Fibroblast of lung (primary cell): ENCODE measurements around the gene PER1. TPM values are rescaled to one million over a fixed set of nuclear protein-coding genes. Genes with fewer than 3 reads are reported as not detected.
A peak's percentile ranks its signal among the peaks of the same experiment; 100 is the strongest.

Source experiments
- DNase-seq, 2 donors: peaks; one replicate each; pipeline versions ENCODE4 v3.0.0 to v3.0.0-alpha.2; 2010; ENCODE audit warnings: low read depth in 2 of 2
- H2AFZ ChIP-seq: 2 replicates; pipeline ENCODE4 v1.5.1; 2012; ENCODE audit warnings: low read length, control low read depth, inconsistent platforms
- H3K27ac ChIP-seq: 2 replicates; pipeline ENCODE4 v1.5.1; 2011; ENCODE audit warnings: low read length, control low read depth; ENCODE audit not compliant: insufficient read depth
- H3K27me3 ChIP-seq: 2 replicates; pipeline ENCODE4 v1.5.1; 2011; ENCODE audit warnings: mild to moderate bottlenecking, low read length; ENCODE audit not compliant: control insufficient read depth, insufficient read depth
- H3K36me3 ChIP-seq: 2 replicates; pipeline ENCODE4 v1.5.1; 2011; ENCODE audit warnings: low read length; ENCODE audit not compliant: control insufficient read depth, insufficient read depth
- H3K4me1 ChIP-seq: 2 replicates; pipeline ENCODE4 v1.5.1; 2011; ENCODE audit warnings: low read length; ENCODE audit not compliant: control insufficient read depth, insufficient read depth; ENCODE audit errors: extremely low read depth
- H3K4me2 ChIP-seq: 2 replicates; pipeline ENCODE4 v1.5.1; 2011; ENCODE audit warnings: low read length, control low read depth; ENCODE audit not compliant: insufficient read depth; ENCODE audit errors: extremely low read depth
- H3K4me3 ChIP-seq, 4 experiments: fragments of 200-600 bp in 1 of 4; sonication (generic) in 1 of 4; replicated peaks in 1 of 4; 2 replicates each; pipeline ENCODE4 v1.5.1; 2011 to 2016; ENCODE audit warnings: low read length in 4 of 4, low read depth in 3 of 4, mild to moderate bottlenecking in 3 of 4, control low read depth in 2 of 4, inconsistent platforms in 1 of 4, mixed read lengths in 1 of 4; ENCODE audit not compliant: insufficient read depth in 1 of 4; ENCODE audit errors: control extremely low read depth in 1 of 4
- H3K79me2 ChIP-seq: 2 replicates; pipeline ENCODE4 v1.5.1; 2012; ENCODE audit warnings: mild to moderate bottlenecking, low read length, inconsistent platforms; ENCODE audit not compliant: control insufficient read depth, insufficient read depth
- H3K9ac ChIP-seq: 2 replicates; pipeline ENCODE4 v1.5.1; 2011; ENCODE audit warnings: mild to moderate bottlenecking, low read length, control low read depth; ENCODE audit not compliant: insufficient read depth
- H3K9me3 ChIP-seq: 2 replicates; pipeline ENCODE4 v1.5.1; 2012; ENCODE audit warnings: low read depth, low read length; ENCODE audit not compliant: control insufficient read depth, insufficient read depth
- H4K20me1 ChIP-seq: 2 replicates; pipeline ENCODE4 v1.5.1; 2011; ENCODE audit warnings: low read length; ENCODE audit not compliant: control insufficient read depth, insufficient read depth; ENCODE audit errors: extremely low read depth
- CTCF ChIP-seq, 2 donors: IDR thresholded peaks in 1 of 2; conservative IDR thresholded peaks in 1 of 2; 1 replicate in 1 of 2; 2 replicates in 1 of 2; pipeline ENCODE4 v1.5.1; 2011 to 2012; ENCODE audit warnings: low read length in 2 of 2, control low read depth in 1 of 2, inconsistent platforms in 1 of 2, low read depth in 1 of 2, mild to moderate bottlenecking in 1 of 2
- EZH2 ChIP-seq: IDR thresholded peaks from 2 replicates; pipeline ENCODE4 v1.5.1; 2012; ENCODE audit warnings: low read length, control low read depth, mild to moderate bottlenecking; ENCODE audit errors: missing control alignments
- polyA plus RNA-seq, 2 donors: library from polyadenylated mRNA; depleted of rRNA in 1 of 2; stranded (reverse) in 1 of 2; unstranded in 1 of 2; fragments of >200 nt; gene quantifications; 2 replicates each; pipeline ENCODE4 v1.2.1, GENCODE V29; 2011 to 2012; ENCODE audit warnings: missing spikeins in 1 of 2
- total RNA-seq: library from RNA; depleted of rRNA; stranded (reverse); fragments of >200 nt; gene quantifications from 2 replicates; pipeline ENCODE4 v1.2.1, GENCODE V29; 2014

PER1 gene
- total and polyA plus RNA-seq, 2 donors (not counting 1 experiment from before 2014, with no cell fraction given): 2.5 to 6.9 TPM

- Histone ChIP-seq H3K4me1 (peaks cover 11% of the 10 kb centered on the region), H3K9me3 (no peaks in the 10 kb centered on the region), H3K4me3 (peak within 1 kb of the TSS; percentile 59 to 69 (median 61)), H4K20me1 (no peaks in the 10 kb centered on the region), H3K27me3 (no peaks in the 10 kb centered on the region), H3K36me3 (no peaks in the 10 kb centered on the region), H3K4me2 (peak within 1 kb of the TSS; percentile 98), H3K27ac (peak within 1 kb of the TSS; percentile 71), H3K79me2 (peaks cover 5% of the 10 kb centered on the region), H3K9ac (peak within 1 kb of the TSS; percentile 76), H2AFZ (peak within 1 kb of the TSS; percentile 87)
- peak; percentile 75 to 80 for DNase-seq
- TF ChIP-seq CTCF (conservative IDR thresholded peaks at IDR 0.05 in 1 of 2, IDR thresholded peaks at IDR 0.05 in 1 of 2; ENCODE audit: low read depth in 1 of 2, low read length in 2 of 2) (no peak), EZH2 (no peak)
Measured at GRCh38 chr17:8176197-8176940, 24.2 kb upstream of the PER1 start, which contains the start of gene TMEM107. Gene TMEM107, minus strand, starts transcription at chr17:8176380. Its CDS starts 94 bp downstream, at chr17:8176286.

- Histone ChIP-seq H3K9me3 (no peaks in the 10 kb centered on the region), H3K9ac (peak overlapping the region; percentile 76), H4K20me1 (no peaks in the 10 kb centered on the region), H2AFZ (peak overlapping the region; percentile 87), H3K4me3 (peak overlapping the region; percentile 59 to 69 (median 61)), H3K27me3 (no peaks in the 10 kb centered on the region), H3K27ac (peak overlapping the region; percentile 71), H3K36me3 (no peaks in the 10 kb centered on the region), H3K4me2 (peak overlapping the region; percentile 98), H3K4me1 (peaks cover 11% of the 10 kb centered on the region), H3K79me2 (peaks cover 5% of the 10 kb centered on the region)
- DNase-seq: no peak
- no peak for TF ChIP-seq EZH2
- TF ChIP-seq CTCF (conservative IDR thresholded peaks at IDR 0.05 in 1 of 2, IDR thresholded peaks at IDR 0.05 in 1 of 2; ENCODE audit: low read depth in 1 of 2, low read length in 2 of 2): no peak
Measured at GRCh38 chr17:8175795-8176196, 23.6 kb upstream of the PER1 start.

DNA sequence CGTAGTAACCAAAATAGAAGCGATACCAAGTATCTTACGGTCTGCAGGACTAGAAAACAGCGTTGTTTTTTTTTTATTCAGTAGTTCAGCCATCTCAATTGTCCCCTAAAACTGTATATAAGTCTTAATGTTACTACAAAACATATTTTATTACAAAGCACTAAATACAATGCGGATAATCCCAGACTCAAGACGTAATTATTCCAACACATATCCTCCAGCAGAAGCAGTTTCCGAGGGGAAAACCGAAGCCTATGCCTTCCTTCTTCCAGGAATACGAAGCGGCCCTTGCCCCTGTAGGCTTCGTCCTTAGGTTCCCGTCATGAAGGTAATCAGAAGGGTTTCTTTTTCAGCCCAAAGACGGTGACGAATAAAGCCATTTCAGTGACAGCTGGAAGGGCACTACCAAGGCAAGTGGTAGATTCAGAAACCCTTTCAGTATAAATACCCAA, 21.7 kb upstream of the PER1 start:
- no peak for DNase-seq
- no peaks in the 10 kb centered on the region for H3K9me3 ChIP-seq
- H3K4me1 ChIP-seq: peaks cover 11% of the 10 kb centered on the region
- H4K20me1 ChIP-seq: no peaks in the 10 kb centered on the region
- no peak for TF ChIP-seq EZH2
- TF ChIP-seq CTCF (conservative IDR thresholded peaks at IDR 0.05 in 1 of 2, IDR thresholded peaks at IDR 0.05 in 1 of 2; ENCODE audit: low read depth in 1 of 2, low read length in 2 of 2): no peak
- H3K4me3 ChIP-seq: peak overlapping the region; percentile 31 to 67 (median 46)
- peak overlapping the region; percentile 76 for H2AFZ ChIP-seq
- peak overlapping the region; percentile 81 for H3K9ac ChIP-seq
- peaks cover 5% of the 10 kb centered on the region for H3K79me2 ChIP-seq
- H3K27ac ChIP-seq: peak overlapping the region; percentile 100
- no peaks in the 10 kb centered on the region for H3K36me3 ChIP-seq
- H3K27me3 ChIP-seq: no peaks in the 10 kb centered on the region
- H3K4me2 ChIP-seq: peak overlapping the region; percentile 77
